OCI-LY3 (cell line): ENCODE data around the gene ARID3A.

Source experiments
- H2AFZ ChIP-seq: fragments of 200-600, 300-600 bp; shearing (Covaris generic); 2 replicates; pipeline ENCODE4 v1.6.0; 2014; ENCODE audit warnings: antibody characterized with exemption, low read depth, low read length
- H3K27ac ChIP-seq: fragments of 200-600, 300-600 bp; sonication (generic); 2 replicates; pipeline ENCODE4 v1.5.1; 2014; ENCODE audit warnings: mild to moderate bottlenecking, low read length, moderate library complexity, mixed read lengths
- H3K27me3 ChIP-seq: fragments of 200-600, 300-600 bp; sonication (generic); 2 replicates; pipeline ENCODE4 v1.6.1; 2014; ENCODE audit warnings: low read depth, low read length, mixed read lengths
- H3K36me3 ChIP-seq: fragments of 200-600, 300-600 bp; sonication (generic); replicated peaks from 2 replicates; pipeline ENCODE3; 2014; ENCODE audit warnings: low read depth, low read length, mixed read lengths
- H3K4me1 ChIP-seq: fragments of 300-600, 200-600 bp; sonication (generic); 2 replicates; pipeline ENCODE4 v1.6.1; 2014; ENCODE audit warnings: low read length, mixed read lengths
- H3K4me2 ChIP-seq: fragments of 200-600, 300-600 bp; sonication (generic); 2 replicates; pipeline ENCODE4 v1.6.1; 2014; ENCODE audit warnings: low read length, mixed read lengths
- H3K4me3 ChIP-seq: fragments of 300-600, 200-600 bp; sonication (generic); 2 replicates; pipeline ENCODE4 v1.5.1; 2014; ENCODE audit warnings: antibody characterized with exemption, mild to moderate bottlenecking, low read length, moderate library complexity
- H3K79me2 ChIP-seq: fragments of 300-600, 200-600 bp; shearing (Covaris generic); 2 replicates; pipeline ENCODE4 v1.6.1; 2014; ENCODE audit warnings: mild to moderate bottlenecking, low read length, mixed read lengths
- H3K9ac ChIP-seq: fragments of 300-600, 200-600 bp; shearing (Covaris generic); 2 replicates; pipeline ENCODE4 v1.6.0; 2014; ENCODE audit warnings: mild to moderate bottlenecking, low read length, moderate library complexity
- H3K9me3 ChIP-seq: fragments of 200-600, 300-600 bp; shearing (Covaris generic); 2 replicates; pipeline ENCODE4 v1.6.1; 2014; ENCODE audit warnings: low read length, mixed read lengths; ENCODE audit not compliant: insufficient read depth
- H4K20me1 ChIP-seq: fragments of 200-600, 300-600 bp; sonication (generic); 2 replicates; pipeline ENCODE4 v1.6.1; 2016; ENCODE audit warnings: low read length, mixed read lengths; ENCODE audit not compliant: insufficient read depth
- EZH2phosphoT487 ChIP-seq: fragments of 200-600 bp; shearing (Covaris generic); IDR thresholded peaks from 2 replicates; pipeline ENCODE4 v1.6.1; 2018; ENCODE audit warnings: antibody characterized with exemption, mixed run types, low read depth
- TF ChIP-seq, protein P1 (sequence below): fragments of 200-600, 300-600 bp; sonication (generic); IDR thresholded peaks from 2 replicates; pipeline ENCODE4 v1.5.1; 2014; ENCODE audit warnings: antibody characterized with exemption, low read length, low read depth

ARID3A gene

DNA sequence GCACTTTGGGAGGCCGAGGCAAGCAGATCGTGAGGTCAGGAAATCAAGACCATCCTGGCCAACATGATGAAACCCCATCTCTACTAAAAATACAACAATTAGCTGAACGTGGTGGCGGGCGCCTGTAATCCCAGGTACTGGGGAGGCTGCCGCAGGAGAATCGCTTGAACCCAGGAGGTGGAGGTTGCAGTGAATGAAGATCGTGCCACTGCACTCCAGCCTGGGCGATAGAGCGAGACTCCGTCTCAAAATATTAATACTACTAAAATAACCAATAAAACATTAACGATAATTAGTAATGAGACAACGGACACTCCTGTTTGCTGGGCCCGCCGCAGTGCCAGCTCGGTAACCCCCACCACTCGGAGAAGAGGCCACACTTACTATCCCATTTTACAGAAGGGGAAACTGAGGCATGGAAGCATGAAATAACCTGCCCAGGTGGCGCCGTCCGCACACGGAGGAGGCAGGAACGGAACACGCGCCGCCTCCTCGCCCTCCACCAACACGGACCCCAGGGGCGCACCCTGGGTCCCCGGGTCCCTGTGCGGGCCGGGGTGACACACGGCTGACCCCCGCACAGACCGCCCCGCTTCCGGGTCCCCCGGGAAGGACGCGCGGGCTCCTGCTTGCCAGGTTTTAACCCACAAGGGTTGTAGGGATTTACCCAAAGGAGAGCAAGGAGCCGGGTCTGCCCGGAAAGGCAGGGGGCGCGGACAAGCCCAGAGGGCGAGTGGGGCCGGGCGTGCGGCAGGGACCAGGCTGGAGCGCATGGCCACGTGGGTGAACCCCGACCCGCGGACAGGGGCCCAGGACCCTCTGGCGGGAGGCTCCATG, 14.4 kb upstream of the ARID3A start:
- peak overlapping the region; percentile 96 for H3K4me3 ChIP-seq
- peak overlapping the region; percentile 59 for H3K9ac ChIP-seq
- peak overlapping the region; percentile 77 for H3K4me2 ChIP-seq

DNA sequence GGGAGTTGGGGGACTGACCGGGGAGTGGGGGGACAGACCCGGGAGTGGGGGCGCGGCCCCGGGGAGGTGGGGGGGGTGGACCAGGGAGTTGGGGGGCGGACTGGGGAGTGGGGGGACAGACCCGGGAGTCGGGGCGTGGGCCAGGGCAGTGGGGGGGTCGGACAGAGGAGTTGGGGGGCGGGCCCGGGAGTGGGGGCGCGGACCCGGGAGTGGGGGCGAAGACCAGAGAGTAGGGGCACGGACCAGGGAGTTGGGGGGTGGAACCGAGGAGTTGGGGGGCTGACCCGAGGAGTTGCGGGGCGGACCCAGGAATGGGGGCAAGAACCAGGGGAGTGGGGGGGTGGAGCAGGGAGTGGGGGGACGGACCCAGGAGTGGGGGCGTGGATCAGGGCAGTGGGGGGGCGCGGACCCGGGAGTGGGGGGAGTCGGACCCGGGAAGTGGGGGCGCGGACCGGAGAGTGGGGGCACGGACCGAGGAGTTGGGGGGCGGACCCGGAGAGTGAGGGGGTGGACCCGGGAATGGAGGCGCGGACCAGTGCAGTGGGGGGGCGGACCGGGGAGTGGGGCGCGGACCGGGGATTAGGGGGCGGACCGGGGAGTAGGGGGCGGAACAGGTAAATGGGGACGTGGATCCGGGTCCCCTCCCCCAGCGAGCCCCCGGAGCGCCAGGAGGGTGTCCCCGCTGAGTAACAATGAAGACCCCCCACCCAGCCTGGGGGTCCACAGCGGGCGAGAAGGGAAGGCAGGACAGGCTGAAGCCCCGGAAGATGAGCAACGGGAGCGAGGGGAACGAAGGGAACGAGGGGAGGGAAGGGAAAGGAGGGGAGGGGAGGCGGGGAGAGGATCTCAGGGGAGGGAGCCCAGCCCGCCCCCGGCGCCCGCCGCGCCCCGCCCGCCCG, 13.4 kb upstream of the ARID3A start:
- H3K4me1 ChIP-seq: peaks cover 50% of the 10 kb centered on the region
- H3K9ac ChIP-seq: peak overlapping the region; percentile 93
- peaks cover 4% of the 10 kb centered on the region; the same call in 1 of the 2 replicates for H4K20me1 ChIP-seq
- peak overlapping the region; percentile 53 for H3K4me2 ChIP-seq
- no peaks in the 10 kb centered on the region for H3K27me3 ChIP-seq
- H2AFZ ChIP-seq: no peak overlapping the region
- no peaks in the 10 kb centered on the region for H3K9me3 ChIP-seq
- H3K36me3 ChIP-seq: peaks cover 23% of the 10 kb centered on the region
- peak overlapping the region; percentile 96 for H3K4me3 ChIP-seq
- peaks cover 60% of the 10 kb centered on the region for H3K79me2 ChIP-seq
- TF ChIP-seq EZH2phosphoT487: no peak
- TF ChIP-seq, protein P1, sequence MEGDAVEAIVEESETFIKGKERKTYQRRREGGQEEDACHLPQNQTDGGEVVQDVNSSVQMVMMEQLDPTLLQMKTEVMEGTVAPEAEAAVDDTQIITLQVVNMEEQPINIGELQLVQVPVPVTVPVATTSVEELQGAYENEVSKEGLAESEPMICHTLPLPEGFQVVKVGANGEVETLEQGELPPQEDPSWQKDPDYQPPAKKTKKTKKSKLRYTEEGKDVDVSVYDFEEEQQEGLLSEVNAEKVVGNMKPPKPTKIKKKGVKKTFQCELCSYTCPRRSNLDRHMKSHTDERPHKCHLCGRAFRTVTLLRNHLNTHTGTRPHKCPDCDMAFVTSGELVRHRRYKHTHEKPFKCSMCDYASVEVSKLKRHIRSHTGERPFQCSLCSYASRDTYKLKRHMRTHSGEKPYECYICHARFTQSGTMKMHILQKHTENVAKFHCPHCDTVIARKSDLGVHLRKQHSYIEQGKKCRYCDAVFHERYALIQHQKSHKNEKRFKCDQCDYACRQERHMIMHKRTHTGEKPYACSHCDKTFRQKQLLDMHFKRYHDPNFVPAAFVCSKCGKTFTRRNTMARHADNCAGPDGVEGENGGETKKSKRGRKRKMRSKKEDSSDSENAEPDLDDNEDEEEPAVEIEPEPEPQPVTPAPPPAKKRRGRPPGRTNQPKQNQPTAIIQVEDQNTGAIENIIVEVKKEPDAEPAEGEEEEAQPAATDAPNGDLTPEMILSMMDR: no peak
- peak overlapping the region; percentile 80 for H3K27ac ChIP-seq

More for the DNA sequence above, 14.4 kb upstream of the ARID3A start:
- Histone ChIP-seq H4K20me1 (peaks cover 4% of the 10 kb centered on the region; the same call in 1 of the 2 replicates), H3K27me3 (no peaks in the 10 kb centered on the region), H3K9me3 (no peaks in the 10 kb centered on the region), H3K4me1 (peaks cover 55% of the 10 kb centered on the region), H3K36me3 (peaks cover 29% of the 10 kb centered on the region), H3K27ac (peak overlapping the region; percentile 60), H3K79me2 (peaks cover 70% of the 10 kb centered on the region), H2AFZ (no peak overlapping the region)
- TF ChIP-seq, protein P1: no peak
- TF ChIP-seq EZH2phosphoT487: no peak

DNA sequence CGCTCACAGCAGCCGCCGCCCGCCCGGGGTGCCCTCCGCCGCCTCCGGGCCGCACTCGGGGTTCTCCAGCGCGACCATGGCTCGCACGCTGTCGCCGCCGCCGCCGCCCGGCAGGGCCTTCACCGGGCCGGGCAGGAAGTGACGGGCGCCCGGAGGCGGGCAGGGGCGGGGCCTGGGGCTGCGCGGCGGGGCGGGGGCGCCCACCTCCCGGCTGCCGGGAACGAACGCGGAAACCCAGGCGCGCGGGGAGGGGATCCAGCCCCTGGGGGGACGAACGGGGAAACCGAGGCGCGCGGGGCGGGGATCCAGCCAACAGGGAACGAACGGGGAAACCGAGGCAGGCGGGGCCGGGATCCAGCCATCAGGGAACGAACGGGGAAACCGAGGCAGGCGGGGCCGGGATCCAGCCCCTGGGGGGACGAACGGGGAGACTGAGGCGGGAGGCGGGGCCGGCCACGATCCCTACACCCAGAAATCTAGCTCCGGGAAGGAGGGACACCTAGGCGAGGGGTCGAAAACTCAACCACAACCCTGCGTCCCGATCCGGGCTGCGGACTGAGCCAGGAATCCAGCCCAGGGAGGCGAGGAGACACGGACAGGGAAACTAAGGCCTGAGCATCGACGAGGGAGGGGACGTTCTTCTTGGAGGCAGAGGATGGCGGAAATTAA, 12.6 kb upstream of the ARID3A start, which contains the start of gene R3HDM4:
Gene R3HDM4 (minus strand): TSS at position 140 of the 669 bp plus-strand sequence. CDS start 62 bp downstream, at position 78.
- Histone ChIP-seq H2AFZ (no peak within 1 kb of the TSS), H3K79me2 (peaks cover 52% of the 10 kb centered on the region), H3K36me3 (peaks cover 17% of the 10 kb centered on the region), H3K9ac (peak within 1 kb of the TSS; percentile 95), H3K4me2 (peak within 1 kb of the TSS; percentile 95), H3K9me3 (no peaks in the 10 kb centered on the region), H3K27me3 (no peaks in the 10 kb centered on the region), H3K4me1 (peaks cover 43% of the 10 kb centered on the region), H3K4me3 (peak within 1 kb of the TSS; percentile 96), H4K20me1 (peaks cover 4% of the 10 kb centered on the region; the same call in 1 of the 2 replicates), H3K27ac (peak within 1 kb of the TSS; percentile 80)
- TF ChIP-seq EZH2phosphoT487: no peak

DNA sequence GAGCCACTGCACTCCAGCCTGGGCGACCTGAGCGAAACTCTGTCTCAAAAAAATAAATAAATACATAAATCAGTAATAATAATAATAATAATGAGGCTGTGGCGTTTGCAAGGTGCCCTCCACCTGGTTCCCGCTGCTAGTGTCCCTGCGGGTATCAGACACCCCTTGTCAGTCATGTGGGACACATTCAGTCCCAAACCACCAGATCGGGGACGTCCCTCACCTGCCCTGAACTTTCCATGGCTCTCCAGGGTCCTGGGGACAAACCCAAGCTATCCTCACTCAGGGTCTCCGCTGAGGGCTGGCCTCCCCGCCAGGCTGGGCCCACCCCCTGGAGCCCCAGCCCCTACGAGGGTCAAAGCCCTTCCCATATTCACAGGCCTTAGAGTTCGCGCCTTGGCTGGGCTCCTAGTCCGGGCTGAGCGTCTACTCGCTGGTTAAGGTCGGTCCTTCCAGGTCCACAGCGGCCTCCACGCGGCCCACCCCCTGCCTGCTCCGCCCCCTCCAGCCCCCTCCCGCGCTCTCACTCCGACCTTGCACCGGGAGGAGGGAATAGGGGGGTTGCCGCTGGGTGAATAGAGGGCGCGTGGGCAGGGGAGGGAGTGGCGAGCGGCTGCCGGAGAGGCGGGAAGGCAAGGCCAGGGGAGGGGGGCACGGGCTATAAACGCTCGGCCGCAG, 9.1 kb upstream of the ARID3A start:
- no peaks in the 10 kb centered on the region for H3K36me3 ChIP-seq
- peak overlapping the region; percentile 47 for H3K27ac ChIP-seq
- no peak overlapping the region; the same call in 1 of the 2 replicates for H2AFZ ChIP-seq
- no peaks in the 10 kb centered on the region for H4K20me1 ChIP-seq
- peaks cover 20% of the 10 kb centered on the region for H3K4me1 ChIP-seq
- H3K9ac ChIP-seq: peak overlapping the region; percentile 72
- no peaks in the 10 kb centered on the region for H3K27me3 ChIP-seq
- peaks cover 16% of the 10 kb centered on the region for H3K79me2 ChIP-seq
- TF ChIP-seq, protein P1: no peak
- no peak for TF ChIP-seq EZH2phosphoT487
- H3K9me3 ChIP-seq: no peaks in the 10 kb centered on the region
- H3K4me3 ChIP-seq: peak overlapping the region; percentile 78
- peak overlapping the region; percentile 93 for H3K4me2 ChIP-seq
